ENCODE measurements around the gene CHD2.

DNA sequence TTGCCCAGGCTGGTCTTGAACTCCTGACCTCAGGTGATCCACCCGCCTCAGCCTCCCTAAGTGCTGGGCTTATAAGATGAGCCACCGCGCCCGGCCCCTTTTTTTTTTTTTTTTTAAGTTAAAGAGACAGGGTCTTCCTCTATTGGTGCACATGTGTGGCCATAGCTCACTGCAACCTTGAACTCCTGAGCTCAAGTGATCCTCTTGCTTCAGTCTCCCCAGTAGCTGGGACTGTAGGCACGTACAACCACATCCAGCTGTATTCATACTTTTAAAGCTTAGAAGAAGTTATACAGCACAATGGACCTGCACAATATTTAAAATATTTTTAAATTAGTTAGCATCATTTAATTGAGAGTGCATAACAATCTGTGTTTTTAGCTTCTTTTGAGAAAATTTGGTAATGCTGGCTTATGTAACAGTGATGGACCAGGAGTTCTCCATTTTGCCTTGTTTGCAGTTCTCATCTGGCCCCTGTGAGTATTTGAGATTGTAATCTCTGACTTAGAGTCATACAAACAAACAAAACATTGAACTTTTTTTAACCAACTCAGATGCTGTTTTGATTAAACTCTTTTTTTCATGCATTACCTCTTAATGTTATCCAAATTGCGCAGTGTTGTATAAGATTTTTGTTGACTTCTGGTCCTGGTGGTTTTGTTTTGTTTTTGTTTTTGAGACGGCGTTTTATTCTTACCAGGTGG, 33.0 kb downstream of the CHD2 start:
- TF ChIP-seq, protein P1, sequence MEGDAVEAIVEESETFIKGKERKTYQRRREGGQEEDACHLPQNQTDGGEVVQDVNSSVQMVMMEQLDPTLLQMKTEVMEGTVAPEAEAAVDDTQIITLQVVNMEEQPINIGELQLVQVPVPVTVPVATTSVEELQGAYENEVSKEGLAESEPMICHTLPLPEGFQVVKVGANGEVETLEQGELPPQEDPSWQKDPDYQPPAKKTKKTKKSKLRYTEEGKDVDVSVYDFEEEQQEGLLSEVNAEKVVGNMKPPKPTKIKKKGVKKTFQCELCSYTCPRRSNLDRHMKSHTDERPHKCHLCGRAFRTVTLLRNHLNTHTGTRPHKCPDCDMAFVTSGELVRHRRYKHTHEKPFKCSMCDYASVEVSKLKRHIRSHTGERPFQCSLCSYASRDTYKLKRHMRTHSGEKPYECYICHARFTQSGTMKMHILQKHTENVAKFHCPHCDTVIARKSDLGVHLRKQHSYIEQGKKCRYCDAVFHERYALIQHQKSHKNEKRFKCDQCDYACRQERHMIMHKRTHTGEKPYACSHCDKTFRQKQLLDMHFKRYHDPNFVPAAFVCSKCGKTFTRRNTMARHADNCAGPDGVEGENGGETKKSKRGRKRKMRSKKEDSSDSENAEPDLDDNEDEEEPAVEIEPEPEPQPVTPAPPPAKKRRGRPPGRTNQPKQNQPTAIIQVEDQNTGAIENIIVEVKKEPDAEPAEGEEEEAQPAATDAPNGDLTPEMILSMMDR (IDR thresholded peaks at IDR 0.05), result no peak
- no peak for TF ChIP-seq POLR2A (IDR thresholded peaks at IDR 0.05)

All from sigmoid colon (tissue), 3 donors.